SK-N-SH (cell line): Measurements from ENCODE around the gene ITK. TPM values are rescaled to one million over a fixed set of nuclear protein-coding genes. Genes with fewer than 3 reads are reported as not detected.

Experiments used
- CTCF ChIA-PET: fragments of 300-600, 350-600 bp; formaldehyde crosslinking; extraction: SDS; loops from one replicate; lab custom pipeline; 2021; lab: Yijun Ruan, JAX
- POLR2A ChIA-PET: fragments of 350-600 bp; sonication (Branson Sonifier 250); formaldehyde crosslinking; extraction: SDS; loops from one replicate; lab custom pipeline; 2020; ENCODE audit warnings: antibody characterized with exemption, inconsistent platforms; lab: Yijun Ruan, JAX
- DNase-seq: peaks from one replicate; pipeline ENCODE4 v3.0.0; 2012
- H2AFZ ChIP-seq: fragments of 200-600 bp; sonication (generic); 2 replicates; pipeline ENCODE4 v1.8.1; 2016; ENCODE audit warnings: antibody characterized with exemption, mild to moderate bottlenecking, low read depth
- H3F3A ChIP-seq: fragments of 200-600 bp; sonication (generic); replicated peaks from 2 replicates; pipeline ENCODE3; 2016; ENCODE audit warnings: antibody characterized with exemption, mild to moderate bottlenecking; ENCODE audit not compliant: insufficient read depth
- H3K27ac ChIP-seq, 2 experiments: fragments of 200-500 bp in 1 of 2; fragments of 200-600 bp in 1 of 2; sonication (Bioruptor generic) in 1 of 2; sonication (generic), shearing (Covaris generic) in 1 of 2; 2 replicates each; pipeline versions ENCODE4 v1.5.1 to v1.6.1; 2014 to 2016; ENCODE audit warnings: low read depth in 2 of 2, inconsistent platforms in 1 of 2, low read length in 1 of 2, mild to moderate bottlenecking in 1 of 2, mixed read lengths in 1 of 2
- H3K27me3 ChIP-seq: fragments of 200-600 bp; sonication (generic), shearing (Covaris generic); 2 replicates; pipeline ENCODE4 v1.6.1; 2016; ENCODE audit warnings: mixed run types; ENCODE audit not compliant: insufficient read depth
- H3K36me3 ChIP-seq, 2 experiments: fragments of 200-500 bp in 1 of 2; fragments of 200-600 bp in 1 of 2; sonication (Bioruptor generic) in 1 of 2; sonication (generic) in 1 of 2; replicated peaks in 1 of 2; 2 replicates each; pipeline versions ENCODE3 to v1.5.1; 2014 to 2016; ENCODE audit warnings: low read length in 1 of 2, mild to moderate bottlenecking in 1 of 2; ENCODE audit not compliant: insufficient read depth in 2 of 2, control insufficient read depth in 1 of 2
- H3K4me1 ChIP-seq, 2 experiments: fragments of 200-500 bp in 1 of 2; fragments of 200-600 bp in 1 of 2; sonication (Bioruptor generic) in 1 of 2; sonication (generic), shearing (Covaris generic) in 1 of 2; 2 replicates each; pipeline versions ENCODE4 v1.5.1 to v1.6.1; 2014 to 2016; ENCODE audit warnings: low read depth in 1 of 2, low read length in 1 of 2, mixed run types in 1 of 2; ENCODE audit not compliant: insufficient read depth in 2 of 2, control insufficient read depth in 1 of 2
- H3K4me2 ChIP-seq: fragments of 200-600 bp; sonication (generic), shearing (Covaris generic); 2 replicates; pipeline ENCODE4 v1.6.1; 2017; ENCODE audit warnings: mixed run types
- H3K4me3 ChIP-seq, 2 experiments: fragments of 200-500 bp in 1 of 2; fragments of 200-600 bp in 1 of 2; sonication (Bioruptor generic) in 1 of 2; sonication (generic), shearing (Covaris generic) in 1 of 2; 2 replicates each; pipeline versions ENCODE4 v1.5.1 to v1.8.1; 2014 to 2016; ENCODE audit warnings: low read depth in 2 of 2, inconsistent platforms in 1 of 2, low read length in 1 of 2, mild to moderate bottlenecking in 1 of 2, mixed read lengths in 1 of 2, moderate library complexity in 1 of 2
- H3K79me2 ChIP-seq: fragments of 200-600 bp; sonication (generic); 2 replicates; pipeline ENCODE4 v1.8.1; 2017; ENCODE audit warnings: mild to moderate bottlenecking; ENCODE audit not compliant: insufficient read depth
- H3K9ac ChIP-seq: fragments of 200-600 bp; sonication (generic); 2 replicates; pipeline ENCODE4 v1.6.1; 2017; ENCODE audit warnings: mixed run types
- H3K9me2 ChIP-seq: fragments of 200-600 bp; sonication (generic); 2 replicates; pipeline ENCODE4 v1.6.1; 2017; ENCODE audit warnings: mixed run types
- H3K9me3 ChIP-seq: fragments of 200-600 bp; sonication (generic); 2 replicates; pipeline ENCODE4 v1.6.1; 2017; ENCODE audit warnings: mixed run types, mild to moderate bottlenecking, moderate library complexity
- H4K20me1 ChIP-seq: fragments of 200-600 bp; sonication (generic); 2 replicates; pipeline ENCODE4 v1.6.1; 2017; ENCODE audit warnings: mild to moderate bottlenecking, mixed run types; ENCODE audit not compliant: insufficient read depth
- CHD2 ChIP-seq: fragments of 150-350 bp; IDR thresholded peaks from 2 replicates; pipeline ENCODE4 v1.6.1; 2018; ENCODE audit warnings: low read length; ENCODE audit not compliant: partially characterized antibody
- CTCF ChIP-seq: fragments of 200-600 bp; sonication (generic); IDR thresholded peaks from 2 replicates; pipeline ENCODE4 v1.6.1; 2017; ENCODE audit warnings: antibody characterized with exemption, mild to moderate bottlenecking, moderate library complexity
- ELF1 ChIP-seq: IDR thresholded peaks from 2 replicates; pipeline ENCODE4 v1.4.0; 2012
- EP300 ChIP-seq, 2 experiments: IDR thresholded peaks; 2 replicates each; pipeline versions ENCODE4 v1.4.0 to v1.6.1; 2012; ENCODE audit warnings: borderline replicate concordance in 1 of 2, low read depth in 1 of 2, low read length in 1 of 2
- FOSL2 ChIP-seq: IDR thresholded peaks from 2 replicates; pipeline ENCODE4 v1.4.0; 2012; ENCODE audit warnings: low read depth, mild to moderate bottlenecking, moderate library complexity, borderline replicate concordance
- FOXJ3 ChIP-seq: sonication (generic); formaldehyde crosslinking; IDR thresholded peaks from 2 replicates; pipeline ENCODE4 v1.5.1; 2020; ENCODE audit warnings: mild to moderate bottlenecking, missing genetic modification reagents
- FOXM1 ChIP-seq: IDR thresholded peaks from 2 replicates; pipeline ENCODE4 v1.4.0; 2012; ENCODE audit warnings: low read depth, mild to moderate bottlenecking
- GABPA ChIP-seq: IDR thresholded peaks from 2 replicates; pipeline ENCODE4 v1.4.0; 2012; ENCODE audit warnings: low read depth, mild to moderate bottlenecking
- IRF3 ChIP-seq: fragments of 150-350 bp; IDR thresholded peaks from 2 replicates; pipeline ENCODE4 v1.6.1; 2016; ENCODE audit warnings: mild to moderate bottlenecking, low read depth, low read length
- MAX ChIP-seq: IDR thresholded peaks from 2 replicates; pipeline ENCODE4 v1.4.0; 2012; ENCODE audit warnings: low read depth
- MEF2A ChIP-seq: IDR thresholded peaks from 2 replicates; pipeline ENCODE4 v1.4.0; 2012; ENCODE audit warnings: low read depth, borderline replicate concordance
- NFIC ChIP-seq: IDR thresholded peaks from 2 replicates; pipeline ENCODE4 v1.4.0; 2012; ENCODE audit warnings: borderline replicate concordance
- NRF1 ChIP-seq: IDR thresholded peaks from 2 replicates; pipeline ENCODE4 v1.6.1; 2012; ENCODE audit warnings: low read depth, mild to moderate bottlenecking, low read length
- PBX3 ChIP-seq: IDR thresholded peaks from 2 replicates; pipeline ENCODE4; 2012
- POLR2AphosphoS5 ChIP-seq: IDR thresholded peaks from 2 replicates; pipeline ENCODE4 v1.6.1; 2012; ENCODE audit warnings: low read depth, low read length
- RCOR1 ChIP-seq: fragments of 150-350 bp; IDR thresholded peaks from 2 replicates; pipeline ENCODE4 v1.6.1; 2017; ENCODE audit warnings: antibody characterized with exemption, low read length
- RFX5 ChIP-seq: IDR thresholded peaks from 2 replicates; pipeline ENCODE4 v1.6.1; 2012; ENCODE audit warnings: mild to moderate bottlenecking, improper control_type of control experiment, low read length
- RXRA ChIP-seq: IDR thresholded peaks from 2 replicates; pipeline ENCODE4 v1.4.0; 2012; ENCODE audit warnings: low read depth, mild to moderate bottlenecking, borderline replicate concordance
- SIN3A ChIP-seq: IDR thresholded peaks from 2 replicates; pipeline ENCODE4 v1.6.1; 2012; ENCODE audit warnings: low read depth, mild to moderate bottlenecking, low read length, moderate library complexity, borderline replicate concordance
- TCF12 ChIP-seq: IDR thresholded peaks from 2 replicates; pipeline ENCODE4 v1.4.0; 2012
- USF1 ChIP-seq: IDR thresholded peaks from 2 replicates; pipeline ENCODE4 v1.4.0; 2012; ENCODE audit warnings: low read depth, borderline replicate concordance
- USF2 ChIP-seq: fragments of 150-350 bp; IDR thresholded peaks from 2 replicates; pipeline ENCODE4 v1.6.1; 2017; ENCODE audit warnings: antibody characterized with exemption, low read length, low read depth, borderline replicate concordance
- YY1 ChIP-seq: IDR thresholded peaks from 2 replicates; pipeline ENCODE4 v1.4.0; 2012; ENCODE audit warnings: low read depth, mild to moderate bottlenecking
- ZBTB33 ChIP-seq: IDR thresholded peaks from 2 replicates; pipeline ENCODE4 v1.4.0; 2012; ENCODE audit warnings: low read depth, borderline replicate concordance
- WGBS: methylation state at CpG from one replicate; pipeline ENCODE4 v1.1.6; 2017; ENCODE audit warnings: low lambda C conversion rate; 5-methylcytosine and 5-hydroxymethylcytosine counted together
- polyA plus RNA-seq, 3 experiments: library from polyadenylated mRNA; depleted of rRNA; stranded (reverse); fragments of >200 nt; gene quantifications; 2 replicates each; pipeline ENCODE4 v1.2.3, GENCODE V29; 2012

Gene ITK
- polyA plus RNA-seq, 1 of the 3 experiments (the other 2 are of a cell fraction), result not detected

- H4K20me1 ChIP-seq, result peaks cover 5% of the 10 kb centered on the region
- peak within 1 kb of the TSS; percentile 96 to 99 for H3K4me3 ChIP-seq
- CTCF ChIA-PET, result interaction anchor here (1.0 to 1.9 kb wide), 3 partner anchors 10 to 110 kb away, joined by 3 to 13 read pairs (median 3); no protein-coding TSS in a partner anchor
- WGBS, result under 1% methylated on average over 22 of the region's 48 CpGs
- peaks cover 18 to 22% of the 10 kb centered on the region in 2 experiments for H3K36me3 ChIP-seq
- peaks cover 0 to 9% of the 10 kb centered on the region in 2 experiments; a peak in 1 of 4 replicates for H3K4me1 ChIP-seq
- H3F3A ChIP-seq, result peaks cover 10% of the 10 kb centered on the region
- no peaks in the 10 kb centered on the region for H3K27me3 ChIP-seq
- no peaks in the 10 kb centered on the region for H3K9me2 ChIP-seq
- peak; percentile 90 for DNase-seq
- peak within 1 kb of the TSS; percentile 97 for H3K9ac ChIP-seq
- H2AFZ ChIP-seq, result peak within 1 kb of the TSS; percentile 98
- POLR2A ChIA-PET, result interaction anchor here (0.9 to 1.4 kb wide), 2 partner anchors 11 to 589 kb away, joined by 4 to 7 read pairs; partner anchors contain the start of gene THG1L
- peaks cover 49% of the 10 kb centered on the region for H3K79me2 ChIP-seq
- no peaks in the 10 kb centered on the region for H3K9me3 ChIP-seq
- H3K27ac ChIP-seq, result peak within 1 kb of the TSS; percentile 77 to 85
- peak within 1 kb of the TSS; percentile 89 for H3K4me2 ChIP-seq
- peak; percentile 17 for TF ChIP-seq CHD2
- no peak for TF ChIP-seq USF2
- TF ChIP-seq FOXJ3 (CRISPR knock-in tag), result no peak
- peak; percentile 60; the same call in 1 of the 2 replicates for TF ChIP-seq ELF1
- TF ChIP-seq SIN3A, result peak; percentile 61; the same call in 1 of the 2 replicates
- TF ChIP-seq YY1, result peak; percentile 36; the same call in 1 of the 2 replicates
- TF ChIP-seq GABPA, result peak; percentile 88
- peak; percentile 27; the same call in 1 of the 2 replicates for TF ChIP-seq IRF3
- peak; percentile 99 for TF ChIP-seq PBX3
- TF ChIP-seq MAX, result peak; percentile 57
- no peak for TF ChIP-seq TCF12
- TF ChIP-seq CTCF, result no peak
- no peak for TF ChIP-seq MEF2A
- TF ChIP-seq USF1, result no peak
- no peak for TF ChIP-seq NRF1
- TF ChIP-seq EP300 (IDR thresholded peaks at IDR 0.05; ENCODE audit: borderline replicate concordance in 1 of 2, low read depth in 1 of 2, low read length in 1 of 2), result no peak
- TF ChIP-seq RCOR1, result peak; percentile 18; the same call in 1 of the 2 replicates
- TF ChIP-seq FOSL2, result no peak
- no peak for TF ChIP-seq RXRA
- no peak for TF ChIP-seq ZBTB33
- no peak for TF ChIP-seq RFX5
- no peak for TF ChIP-seq NFIC
- TF ChIP-seq FOXM1, result peak; percentile 68; the same call in 1 of the 2 replicates
- TF ChIP-seq POLR2AphosphoS5, result peak; percentile 91
These were observed 38.1 kb upstream of the ITK start, which contains the start of gene MED7 for GRCh38 chr5:157142317-157143126. Gene MED7 (minus strand): TSS chr5:157142865. CDS start chr5:157139431, 3,434 bp downstream.
